Measurements from ENCODE around the gene PDE10A. TPM values are rescaled to one million over a fixed set of nuclear protein-coding genes. Genes with fewer than 3 reads are reported as not detected.
"Not testable (repeated sequence)": the region's sequence is repeated elsewhere in the genome, so short reads cannot be mapped to it uniquely, and the experiment has no call there.

PDE10A gene
- total RNA-seq, 2 experiments from 2014 or later, result not detected

DNA sequence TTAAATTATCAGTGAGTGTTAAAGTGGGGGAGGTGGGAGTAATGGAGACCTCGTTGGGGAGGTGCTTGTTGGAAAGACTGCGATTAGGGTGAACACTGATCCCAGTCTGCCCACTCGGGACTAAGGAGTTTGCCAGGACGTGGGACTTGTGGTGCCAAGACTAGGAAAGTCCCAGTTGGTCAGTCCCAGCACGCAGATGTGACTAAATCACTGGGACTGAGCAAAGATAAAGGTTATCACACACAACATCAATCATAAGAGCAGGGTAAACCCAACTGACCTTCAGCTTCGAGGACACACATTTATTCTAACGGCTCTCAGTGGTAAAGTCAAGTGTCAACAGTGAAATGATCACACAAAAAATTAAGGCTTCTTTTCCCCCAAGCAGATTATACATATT is 45.5 kb downstream of the PDE10A start:
- no peaks in the 10 kb centered on the region for H3K4me1 Mint-ChIP-seq
- H3K36me3 Mint-ChIP-seq, result no peaks in the 10 kb centered on the region
- H3K27me3 Mint-ChIP-seq, result no peaks in the 10 kb centered on the region
- CTCF ChIA-PET, result no interaction called here
- ATAC-seq, result no peak
- no peak overlapping the region for H3K4me3 Mint-ChIP-seq
- no peak for DNase-seq
- H3K27ac Mint-ChIP-seq, result no peak overlapping the region
- peaks cover 2% of the 10 kb centered on the region for H3K9me3 Mint-ChIP-seq (ENCODE audit: low read depth)

DNA sequence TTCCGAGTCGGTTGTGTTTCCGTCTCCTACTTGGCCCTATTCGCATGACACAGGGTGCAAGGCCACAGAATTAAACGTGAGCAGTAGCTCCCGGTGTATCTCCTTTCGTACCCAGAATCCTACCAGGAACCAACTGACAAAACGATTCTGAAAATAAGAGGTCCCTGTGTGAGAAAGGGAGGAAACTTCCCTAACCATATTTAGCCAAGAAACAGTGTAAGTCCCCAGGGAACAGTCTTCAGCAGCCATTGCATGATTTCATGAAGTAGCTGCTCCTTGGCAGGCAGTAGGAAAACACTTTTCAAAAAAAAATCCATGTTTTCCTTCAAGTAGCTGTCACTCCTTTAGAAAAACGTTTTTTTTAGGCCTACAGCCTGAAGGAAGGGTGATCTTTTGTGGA is 46.9 kb downstream of the PDE10A start:
- DNase-seq, result no peak
- Mint-ChIP-seq H3K9me3 (ENCODE audit: low read depth) (peaks cover 2% of the 10 kb centered on the region), H3K27me3 (no peaks in the 10 kb centered on the region), H3K27ac (no peak overlapping the region), H3K36me3 (no peaks in the 10 kb centered on the region), H3K4me1 (no peaks in the 10 kb centered on the region), H3K4me3 (no peak overlapping the region)
- CTCF ChIA-PET, result no interaction called here
- no peak for ATAC-seq

DNA sequence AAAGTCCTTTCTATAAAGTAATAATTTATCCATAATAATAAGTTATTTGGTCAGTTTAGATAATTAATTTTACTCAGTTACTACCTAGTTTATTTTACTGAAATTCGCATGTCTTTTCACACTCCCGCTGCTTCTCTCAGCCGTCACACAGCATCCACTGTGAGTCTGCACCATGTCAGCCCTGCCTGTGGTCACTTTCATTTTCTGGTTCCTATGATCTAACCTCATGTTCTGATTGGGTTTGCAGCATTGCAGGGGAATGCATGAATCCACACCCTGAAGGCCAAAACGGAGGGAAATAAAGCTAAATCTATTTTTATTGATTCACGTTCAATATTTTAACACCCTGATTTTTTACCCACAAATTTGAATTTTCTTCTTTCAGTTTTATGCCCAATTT is 47.4 kb downstream of the PDE10A start:
- Mint-ChIP-seq H3K27ac (no peak overlapping the region), H3K4me1 (no peaks in the 10 kb centered on the region), H3K27me3 (no peaks in the 10 kb centered on the region), H3K36me3 (no peaks in the 10 kb centered on the region), H3K9me3 (ENCODE audit: low read depth) (peaks cover 2% of the 10 kb centered on the region), H3K4me3 (no peak overlapping the region)
- CTCF ChIA-PET, result no interaction called here
- ATAC-seq (no peak), DNase-seq (no peak)

DNA sequence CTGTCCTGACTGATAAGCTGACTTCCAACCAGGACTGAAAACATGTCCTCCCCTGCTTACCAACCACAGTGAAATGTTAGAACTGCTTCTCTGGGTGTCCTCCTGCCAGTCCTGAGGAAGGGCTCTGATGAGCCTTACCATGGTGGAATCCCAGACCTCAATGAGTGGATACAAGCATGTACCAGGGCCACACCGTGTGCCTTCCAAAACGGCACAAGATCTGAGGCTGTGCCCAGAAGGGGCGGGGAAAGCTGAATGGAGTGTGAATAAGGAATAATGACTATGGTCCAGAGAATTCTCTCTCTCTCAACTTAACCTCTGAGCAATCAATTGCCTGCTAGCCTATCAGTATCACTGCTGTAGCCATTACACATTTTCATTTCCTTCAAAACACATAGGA is 51.7 kb downstream of the PDE10A start:
- Mint-ChIP-seq H3K4me3 (no peak overlapping the region), H3K9me3 (ENCODE audit: low read depth) (peaks cover 2% of the 10 kb centered on the region), H3K27me3 (no peaks in the 10 kb centered on the region), H3K36me3 (no peaks in the 10 kb centered on the region), H3K4me1 (no peaks in the 10 kb centered on the region), H3K27ac (no peak overlapping the region)
- CTCF ChIA-PET, result no interaction called here
- ATAC-seq, result no peak
- no peak for DNase-seq

DNA sequence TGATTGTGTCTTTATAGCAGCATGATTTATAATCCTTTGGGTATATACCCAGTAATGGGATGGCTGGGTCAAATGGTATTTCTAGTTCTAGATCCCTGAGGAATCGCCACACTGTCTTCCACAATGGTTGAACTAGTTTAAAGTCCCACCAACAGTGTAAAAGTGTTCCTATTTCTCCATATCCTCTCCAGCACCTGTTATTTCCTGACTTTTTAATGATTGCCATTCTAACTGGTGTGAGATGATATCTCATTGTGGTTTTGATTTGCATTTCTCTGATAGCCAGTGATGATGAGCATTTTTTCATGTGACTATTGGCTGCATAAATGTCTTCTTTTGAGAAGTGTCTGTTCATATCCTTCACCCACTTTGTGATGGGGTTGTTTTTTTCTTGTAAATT is 54.5 kb downstream of the PDE10A start:
- H3K4me3 Mint-ChIP-seq; H3K9me3 Mint-ChIP-seq (ENCODE audit: low read depth); ATAC-seq; H3K4me1 Mint-ChIP-seq; CTCF ChIA-PET; H3K36me3 Mint-ChIP-seq; H3K27ac Mint-ChIP-seq; H3K27me3 Mint-ChIP-seq; DNase-seq: not testable (repeated sequence)

DNA sequence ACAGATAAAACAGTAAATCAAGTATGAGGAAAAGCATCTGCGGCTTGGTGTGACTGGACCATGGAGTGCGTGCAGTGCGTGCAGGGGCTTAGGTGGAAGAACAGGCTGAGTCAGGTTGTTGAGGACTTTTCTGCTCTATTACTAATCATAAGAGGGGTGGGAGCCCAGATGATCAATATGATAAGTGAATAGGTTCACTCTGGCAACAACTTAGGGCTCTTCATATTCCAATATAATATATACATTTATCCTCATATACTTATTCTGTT is 56.4 kb downstream of the PDE10A start:
- no peaks in the 10 kb centered on the region for H3K27me3 Mint-ChIP-seq
- CTCF ChIA-PET, result no interaction called here
- H3K4me1 Mint-ChIP-seq, result no peaks in the 10 kb centered on the region
- ATAC-seq (no peak), DNase-seq (no peak)
- no peaks in the 10 kb centered on the region for H3K36me3 Mint-ChIP-seq
- H3K4me3 Mint-ChIP-seq, result no peak overlapping the region
- H3K27ac Mint-ChIP-seq, result no peak overlapping the region
- no peaks in the 10 kb centered on the region for H3K9me3 Mint-ChIP-seq (ENCODE audit: low read depth)

- Mint-ChIP-seq H3K9me3 (ENCODE audit: low read depth) (no peaks in the 10 kb centered on the region), H3K4me1 (no peaks in the 10 kb centered on the region), H3K27ac (no peak overlapping the region), H3K36me3 (no peaks in the 10 kb centered on the region), H3K27me3 (no peaks in the 10 kb centered on the region), H3K4me3 (no peak overlapping the region)
- CTCF ChIA-PET, result no interaction called here
- DNase-seq, result no peak
- ATAC-seq, result no peak
Observed at GRCh38 chr6:165605901-165606739, 56.9 kb downstream of the PDE10A start.

DNA sequence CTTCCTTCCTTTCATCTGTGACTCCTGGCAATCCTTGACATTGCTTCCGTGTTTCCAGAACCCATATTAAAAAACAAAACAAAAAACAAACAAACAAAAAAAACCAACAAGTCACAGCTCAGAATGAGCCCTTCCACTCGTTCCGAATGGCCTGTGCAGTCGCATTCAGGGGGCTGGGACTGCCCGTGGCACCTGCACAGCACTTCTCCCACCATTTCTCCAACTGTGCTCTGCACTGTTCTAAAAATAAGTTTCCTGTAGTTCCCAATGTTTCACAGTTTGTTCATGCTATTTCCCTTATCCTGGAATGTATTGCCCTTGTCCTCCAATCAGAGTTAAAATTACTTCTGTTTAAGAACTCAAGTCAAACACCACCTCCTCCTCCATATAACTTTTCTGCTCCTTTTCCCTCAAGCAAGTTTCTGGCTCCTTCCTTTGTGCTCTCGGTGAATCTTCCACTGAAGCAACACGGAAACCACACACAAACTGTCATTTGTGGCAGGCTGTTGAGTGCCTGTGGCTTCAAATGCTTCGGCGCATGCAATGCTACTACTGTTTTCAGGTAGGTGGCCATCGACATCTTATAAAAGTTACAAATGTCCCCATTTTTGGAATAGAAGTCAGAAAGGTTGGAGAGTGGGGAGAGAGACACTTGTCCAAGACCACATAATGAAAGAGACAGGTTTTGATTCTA is 57.7 kb downstream of the PDE10A start:
- H3K4me1 Mint-ChIP-seq, result no peaks in the 10 kb centered on the region
- CTCF ChIA-PET, result no interaction called here
- H3K36me3 Mint-ChIP-seq, result no peaks in the 10 kb centered on the region
- H3K27me3 Mint-ChIP-seq, result no peaks in the 10 kb centered on the region
- H3K4me3 Mint-ChIP-seq, result no peak overlapping the region
- ATAC-seq (no peak), DNase-seq (no peak)
- H3K27ac Mint-ChIP-seq, result no peak overlapping the region
- no peaks in the 10 kb centered on the region for H3K9me3 Mint-ChIP-seq (ENCODE audit: low read depth)

GRCh38 chr6:165602291-165602690 is 60.8 kb downstream of the PDE10A start:
- no peaks in the 10 kb centered on the region for H3K27me3 Mint-ChIP-seq
- DNase-seq (no peak), ATAC-seq (no peak)
- no peaks in the 10 kb centered on the region for H3K9me3 Mint-ChIP-seq (ENCODE audit: low read depth)
- CTCF ChIA-PET, result no interaction called here
- no peaks in the 10 kb centered on the region for H3K4me1 Mint-ChIP-seq
- H3K36me3 Mint-ChIP-seq, result no peaks in the 10 kb centered on the region
- H3K4me3 Mint-ChIP-seq, result no peak overlapping the region
- H3K27ac Mint-ChIP-seq, result no peak overlapping the region

DNA sequence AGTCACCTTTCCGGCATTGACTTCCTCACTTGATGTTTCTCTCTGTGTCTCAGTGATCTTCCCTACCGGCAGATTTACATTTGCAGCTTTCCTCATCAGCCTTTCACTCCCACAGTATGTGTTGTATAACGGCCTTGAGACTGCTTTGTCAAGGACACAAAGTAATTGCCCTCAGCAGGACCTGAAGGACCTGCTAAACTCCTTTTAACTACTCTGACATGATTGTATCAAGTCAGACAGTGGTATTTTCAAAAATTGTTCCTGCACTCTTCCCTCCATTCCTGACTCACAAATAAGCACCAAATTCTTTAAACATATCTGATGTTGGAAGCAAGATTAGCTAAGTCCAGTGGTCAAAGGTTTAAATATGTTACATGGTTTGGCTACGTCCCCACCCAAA is 62.4 kb downstream of the PDE10A start:
- ATAC-seq, result no peak
- Mint-ChIP-seq H3K36me3 (no peaks in the 10 kb centered on the region), H3K9me3 (ENCODE audit: low read depth) (no peaks in the 10 kb centered on the region), H3K27me3 (no peaks in the 10 kb centered on the region), H3K27ac (no peak overlapping the region), H3K4me1 (no peaks in the 10 kb centered on the region), H3K4me3 (no peak overlapping the region)
- no peak for DNase-seq
- CTCF ChIA-PET, result no interaction called here

- Mint-ChIP-seq H3K4me3 (no peak overlapping the region), H3K9me3 (ENCODE audit: low read depth) (no peaks in the 10 kb centered on the region), H3K27me3 (no peaks in the 10 kb centered on the region), H3K4me1 (no peaks in the 10 kb centered on the region), H3K27ac (no peak overlapping the region), H3K36me3 (no peaks in the 10 kb centered on the region)
- DNase-seq, result no peak
- no peak for ATAC-seq
- CTCF ChIA-PET, result no interaction called here
Observed at GRCh38 chr6:165599596-165600487, 63.2 kb downstream of the PDE10A start.

DNA sequence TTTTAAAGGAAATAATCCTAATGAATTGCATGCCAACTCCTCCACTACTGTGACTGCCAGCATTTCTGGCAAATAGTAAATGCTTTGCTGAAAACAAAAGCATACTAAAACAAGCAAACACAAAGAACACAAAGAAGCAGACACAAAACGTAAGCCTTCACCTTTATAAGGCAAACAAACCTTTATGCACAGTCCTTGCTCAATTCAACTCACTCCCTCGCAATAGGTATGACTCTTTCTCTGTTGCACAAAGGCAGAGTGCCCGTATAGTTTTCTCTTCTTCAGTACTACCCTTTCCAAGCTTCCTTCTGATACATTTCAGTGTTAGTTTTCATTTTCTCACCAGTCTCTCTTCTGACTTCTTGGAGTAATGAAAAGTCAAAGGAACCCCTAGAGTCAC is 63.9 kb downstream of the PDE10A start:
- ATAC-seq (no peak), DNase-seq (no peak)
- H3K4me3 Mint-ChIP-seq, result no peak overlapping the region

DNA sequence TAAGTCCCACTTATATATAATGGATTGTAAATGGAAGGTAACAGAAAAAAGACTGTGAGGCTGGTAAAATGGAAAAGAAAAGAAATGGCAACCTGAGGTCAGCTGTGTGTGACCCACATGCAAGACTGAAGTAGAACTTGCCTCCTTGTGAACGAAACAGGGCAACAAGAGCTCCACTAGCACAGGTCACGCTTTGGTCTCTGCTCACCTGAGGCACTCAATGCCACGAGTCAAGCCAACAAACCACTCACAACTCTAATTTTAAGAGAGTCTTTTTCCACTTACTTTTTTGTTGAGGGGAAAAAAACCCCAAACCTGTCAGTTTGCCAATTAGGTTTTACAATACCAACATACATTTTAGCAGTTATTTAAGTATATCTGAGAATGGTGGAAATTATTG is 65.2 kb downstream of the PDE10A start:
- Mint-ChIP-seq H3K27me3 (no peaks in the 10 kb centered on the region), H3K4me1 (no peaks in the 10 kb centered on the region), H3K27ac (no peak overlapping the region), H3K9me3 (ENCODE audit: low read depth) (no peaks in the 10 kb centered on the region), H3K36me3 (no peaks in the 10 kb centered on the region), H3K4me3 (no peak overlapping the region)
- ATAC-seq, result no peak
- no peak for DNase-seq
- CTCF ChIA-PET, result no interaction called here

More for the DNA sequence above, 63.9 kb downstream of the PDE10A start:
- H3K27ac Mint-ChIP-seq, result no peak overlapping the region
- no peaks in the 10 kb centered on the region for H3K4me1 Mint-ChIP-seq
- no peaks in the 10 kb centered on the region for H3K9me3 Mint-ChIP-seq (ENCODE audit: low read depth)
- no peaks in the 10 kb centered on the region for H3K27me3 Mint-ChIP-seq
- H3K36me3 Mint-ChIP-seq, result no peaks in the 10 kb centered on the region
- CTCF ChIA-PET, result no interaction called here
